ENCODE results near the gene GOLPH3L.
"Not testable (repeated sequence)": the region's sequence is repeated elsewhere in the genome, so short reads cannot be mapped to it uniquely, and the experiment has no call there.

Gene GOLPH3L

GRCh38 chr1:150613061-150613920, 83.7 kb downstream of the GOLPH3L start:
- DNase-seq, result peak; percentile 37 to 43

DNA sequence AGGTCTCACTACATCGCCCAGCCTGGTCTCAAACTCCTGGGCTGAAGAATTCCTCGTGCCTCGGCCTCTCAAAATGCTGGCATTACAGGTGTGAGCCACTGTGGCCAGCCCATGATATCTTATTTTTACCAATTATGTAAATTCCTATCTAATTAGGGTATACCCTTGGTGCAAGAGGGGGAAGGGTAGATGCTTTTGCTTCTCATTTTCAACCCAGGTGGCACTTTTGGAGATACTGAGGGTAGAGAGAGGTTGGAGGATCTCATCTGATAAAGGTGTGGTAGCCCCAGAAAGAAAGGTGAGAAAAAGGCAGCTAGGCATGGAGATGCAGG, 85.0 kb downstream of the GOLPH3L start:
- DNase-seq, result no peak

DNA sequence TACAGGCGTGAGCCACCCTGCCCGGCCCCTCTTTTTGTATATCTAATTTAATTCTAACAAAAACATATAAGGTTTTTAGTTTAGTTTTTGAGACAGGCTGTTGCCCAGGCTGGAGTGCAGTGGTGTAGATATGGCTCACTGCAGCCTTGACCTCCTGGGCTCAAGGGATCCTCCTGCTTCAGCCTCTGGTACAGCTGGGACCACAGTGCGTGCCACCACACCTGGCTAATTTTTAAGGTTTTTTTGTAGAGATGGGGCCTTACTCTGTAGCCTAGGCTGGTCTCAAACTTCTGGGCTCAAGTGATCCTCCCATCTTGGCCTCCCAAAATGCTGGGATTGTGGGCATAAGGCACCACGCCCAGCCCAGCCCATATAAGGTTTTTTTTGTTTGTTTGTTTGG, 86.4 kb downstream of the GOLPH3L start:
- no peak for DNase-seq

GRCh38 chr1:150609732-150610131, 87.2 kb downstream of the GOLPH3L start:
- DNase-seq, result no peak

DNA sequence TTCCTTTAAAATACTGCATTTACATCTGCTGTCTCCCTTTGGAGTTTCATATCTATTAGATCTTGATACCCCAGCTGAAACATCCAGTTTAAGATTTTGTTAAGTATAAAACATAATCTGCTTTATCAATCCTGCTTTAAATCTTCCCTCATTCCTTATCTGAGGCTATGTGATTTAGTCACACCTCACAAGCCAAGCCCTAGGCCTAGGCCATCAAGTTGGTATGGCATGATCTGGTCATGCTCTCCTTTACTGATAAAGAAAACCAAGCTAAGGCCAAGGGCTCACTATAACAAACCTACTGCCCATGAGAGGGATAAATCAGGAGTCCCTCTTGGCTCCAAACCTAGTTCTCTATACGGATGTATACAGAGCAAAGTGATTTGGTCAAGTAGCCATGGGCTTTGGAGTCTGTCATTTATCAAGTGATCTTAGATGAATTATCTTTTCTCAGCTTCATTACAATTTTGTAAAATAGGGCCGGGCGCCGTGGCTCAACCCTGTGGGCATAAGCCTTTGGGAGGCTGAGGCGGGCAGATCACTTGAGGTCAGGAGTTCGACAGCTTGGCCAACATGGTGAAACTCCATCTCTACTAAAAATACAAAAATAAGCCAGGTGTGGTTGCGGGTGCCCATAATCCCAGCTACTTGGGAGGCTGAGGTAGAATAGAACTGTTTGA, 90.4 kb downstream of the GOLPH3L start:
- DNase-seq, result no peak

DNA sequence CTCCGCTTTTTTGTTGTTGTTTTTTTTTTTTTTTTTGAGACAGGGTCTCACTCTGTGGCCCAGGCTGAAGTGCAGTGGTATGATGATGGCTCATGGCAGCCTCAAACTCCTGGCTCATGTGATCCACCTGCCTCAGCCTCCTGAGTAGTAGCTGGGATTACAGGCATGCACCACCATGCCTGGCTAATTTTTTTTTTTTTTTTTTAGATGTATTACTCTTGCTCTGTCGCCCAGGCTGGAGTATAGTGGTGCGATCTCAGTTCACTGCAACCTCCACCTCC, 91.6 kb downstream of the GOLPH3L start:
- not testable (repeated sequence) for DNase-seq

DNA sequence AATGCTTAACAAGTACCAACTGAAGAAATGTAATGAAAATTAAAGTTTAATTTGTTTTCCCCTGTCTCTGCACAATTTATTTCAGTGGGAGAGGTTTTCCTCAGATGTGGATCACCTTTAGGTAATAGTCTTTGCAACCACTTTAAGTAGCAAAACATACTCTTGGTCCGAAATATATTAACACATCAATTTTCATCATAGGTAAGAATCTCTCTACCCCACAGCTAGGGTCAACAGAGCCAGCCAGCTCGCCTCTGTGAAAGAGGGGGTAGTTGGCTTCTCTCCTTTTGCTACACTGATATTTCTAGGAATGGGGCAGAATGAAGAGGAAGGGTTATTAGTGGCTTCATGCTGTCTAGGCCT, 92.7 kb downstream of the GOLPH3L start:
- no peak for DNase-seq

DNA sequence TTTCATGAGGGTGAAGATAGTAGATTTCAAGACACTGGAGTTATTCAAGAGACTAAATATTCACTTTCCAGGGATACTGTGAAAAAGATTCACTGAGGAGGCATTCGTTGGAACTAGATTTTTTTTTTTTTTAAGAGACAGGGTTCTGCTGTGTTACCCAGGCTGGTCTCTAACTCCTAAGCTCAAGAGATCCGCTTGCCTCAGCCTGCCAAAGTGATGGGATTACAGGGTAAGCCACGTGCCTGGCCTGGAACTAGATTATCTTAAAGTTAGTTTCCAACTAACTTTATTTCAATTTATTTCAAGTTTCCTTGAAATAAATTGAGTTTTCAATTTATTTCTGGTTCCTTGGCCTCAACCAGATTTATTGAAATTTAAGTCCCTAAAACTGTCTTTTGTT, 93.2 kb downstream of the GOLPH3L start:
- DNase-seq, result no peak

- not testable (repeated sequence) for DNase-seq
Measured at GRCh38 chr1:150602372-150602771, 94.6 kb downstream of the GOLPH3L start.

DNA sequence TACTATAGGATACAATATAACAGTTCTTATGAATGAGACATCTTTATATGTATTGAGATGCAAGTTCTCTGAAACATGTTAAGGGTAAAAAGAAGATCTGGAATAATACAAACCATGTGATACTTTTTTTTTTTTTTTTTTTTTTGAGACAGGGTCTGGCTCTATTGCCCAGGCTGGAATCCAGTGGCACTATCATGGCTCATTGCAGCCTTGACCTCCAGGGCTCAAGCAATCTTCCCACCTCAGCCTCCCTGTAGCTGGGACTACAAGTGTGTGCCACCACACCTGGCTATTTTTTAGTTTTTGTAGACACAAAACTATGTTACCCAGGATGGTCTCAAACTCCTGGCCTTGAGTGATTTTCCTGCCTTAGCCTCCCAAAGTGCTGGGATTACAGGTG, 95.4 kb downstream of the GOLPH3L start:
- no peak for DNase-seq

GRCh38 chr1:150598346-150598745, 98.6 kb downstream of the GOLPH3L start:
- not testable (repeated sequence) for DNase-seq

DNA sequence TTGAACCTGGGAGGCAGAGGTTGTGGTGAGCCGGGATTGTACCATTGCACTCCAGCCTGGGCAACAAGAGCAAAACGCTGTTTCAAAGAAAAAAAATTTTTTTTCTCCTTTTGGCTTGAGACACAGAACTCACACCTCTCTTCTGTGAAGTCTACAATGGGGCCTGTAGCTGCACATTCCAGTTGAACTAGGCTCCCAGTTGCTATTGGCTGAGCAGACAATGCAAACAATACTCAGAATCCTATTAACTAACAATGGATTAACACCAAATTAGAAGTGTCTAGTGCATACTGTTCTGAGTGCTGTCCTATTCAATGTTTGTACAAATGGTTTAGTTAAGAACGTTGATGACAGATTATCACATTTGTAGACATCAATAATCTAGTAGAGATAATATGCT, 100.0 kb downstream of the GOLPH3L start:
- no peak for DNase-seq

Data from activated CD4-positive, alpha-beta T cell treated with anti-CD3 and anti-CD28 coated beads, Interleukin-2, amount 50 U/mL, for 4 hours (primary cell).